Panc1 (cell line): ENCODE measurements around the gene ZNF281. TPM values are rescaled to one million over a fixed set of nuclear protein-coding genes. Genes with fewer than 3 reads are reported as not detected.

Experiments used
- ATAC-seq: fragments of 200-7000 bp; cut with Tn5 transposase; 2 replicates; pipeline ENCODE4 v1.9.1; 2020; ENCODE audit warnings: mild to moderate bottlenecking, moderate library complexity
- BruUV-seq: library from RNA; stranded (reverse); fragments of 400-500 nt; replicated peaks from 2 replicates; lab custom pipeline; 2021; lab: Mats Ljungman, UMichigan
- CTCF ChIA-PET: fragments of 300-600 bp; sonication (Branson Sonifier 250); formaldehyde crosslinking; loops from one replicate; lab custom pipeline; 2022; ENCODE audit warnings: antibody characterized with exemption; lab: Charles Lee
- POLR2A ChIA-PET: fragments of 300-600 bp; sonication (Branson Sonifier 250); formaldehyde crosslinking; loops from one replicate; lab custom pipeline; 2022; ENCODE audit warnings: antibody characterized with exemption; lab: Charles Lee
- DNase-seq: peaks from one replicate; pipeline ENCODE4 v3.0.0-alpha.2; 2010; ENCODE audit warnings: low read depth, low spot score
- H3K27ac ChIP-seq: 2 replicates; pipeline ENCODE4 v1.5.1; 2011; ENCODE audit warnings: mild to moderate bottlenecking, low read length, inconsistent platforms
- H3K27me3 ChIP-seq: fragments of 200-500 bp; sonication (Bioruptor generic); 2 replicates; pipeline ENCODE4 v1.6.0; 2014; ENCODE audit warnings: low read length, inconsistent platforms; ENCODE audit not compliant: control insufficient read depth, insufficient read depth
- H3K36me3 ChIP-seq: fragments of 200-500 bp; sonication (Bioruptor generic); 2 replicates; pipeline ENCODE4 v1.5.1; 2014; ENCODE audit warnings: inconsistent platforms, mild to moderate bottlenecking, low read length, moderate library complexity; ENCODE audit not compliant: control insufficient read depth, insufficient read depth
- H3K4me1 ChIP-seq: 2 replicates; pipeline ENCODE4 v1.5.1; 2011; ENCODE audit warnings: inconsistent platforms, mild to moderate bottlenecking, low read length, moderate library complexity; ENCODE audit not compliant: control insufficient read depth, insufficient read depth
- H3K4me3 ChIP-seq, 2 experiments: 2 replicates each; pipeline ENCODE4 v1.5.1; 2011 to 2012; ENCODE audit warnings: low read depth in 2 of 2, low read length in 2 of 2, mild to moderate bottlenecking in 2 of 2, inconsistent platforms in 1 of 2, moderate library complexity in 1 of 2
- H3K9me3 ChIP-seq: fragments of 200-500 bp; sonication (Bioruptor generic); 2 replicates; pipeline ENCODE4 v1.5.1; 2014; ENCODE audit warnings: low read depth, mild to moderate bottlenecking, inconsistent platforms, low read length, moderate library complexity; ENCODE audit not compliant: control insufficient read depth, insufficient read depth
- POLR2AphosphoS5 ChIP-seq: IDR thresholded peaks from 2 replicates; pipeline ENCODE4 v1.6.1; 2012; ENCODE audit warnings: mild to moderate bottlenecking, low read depth, low read length, moderate library complexity
- SIN3A ChIP-seq: IDR thresholded peaks from 2 replicates; pipeline ENCODE4 v1.6.1; 2012; ENCODE audit warnings: low read depth, mild to moderate bottlenecking, low read length, moderate library complexity, borderline replicate concordance; ENCODE audit not compliant: insufficient read depth
- TCF7L2 ChIP-seq: IDR thresholded peaks from 2 replicates; pipeline ENCODE4 v1.6.1; 2011; ENCODE audit warnings: mild to moderate bottlenecking, low read depth, low read length, inconsistent platforms
- in situ Hi-C: cut with HindIII; loops from 2 replicates; pipeline ENCODE4 v1.10.0; 2016; ENCODE audit warnings: low sequenced_read_pairs, low pct_unique_long_range_greater_than_20kb
- intact Hi-C: fragments of 100-400 bp; cut with micrococcal nuclease; formaldehyde crosslinking; loops from one replicate; pipeline ENCODE4 v1.10.0; 2022; ENCODE audit not compliant: unreplicated experiment
- total RNA-seq: library from RNA; stranded (reverse); gene quantifications from one replicate; pipeline ENCODE4 v1.2.1, GENCODE V29; 2021; ENCODE audit not compliant: unreplicated experiment
- TF ChIP-seq, protein P1 (sequence below), 2 experiments: IDR thresholded peaks; 2 replicates each; pipeline ENCODE4 v1.6.1; 2011 to 2012; ENCODE audit warnings: low read depth in 2 of 2, control low read depth in 1 of 2, low read length in 1 of 2, mild to moderate bottlenecking in 1 of 2, moderate library complexity in 1 of 2; ENCODE audit not compliant: insufficient read depth in 1 of 2
- TF ChIP-seq, protein P2 (sequence below): fragments of 450-650 bp; IDR thresholded peaks from 2 replicates; pipeline ENCODE4 v1.5.1; 2017; ENCODE audit warnings: mild to moderate bottlenecking

ZNF281 gene
- total RNA-seq, 1 experiment from 2014 or later = 34.2 TPM

DNA sequence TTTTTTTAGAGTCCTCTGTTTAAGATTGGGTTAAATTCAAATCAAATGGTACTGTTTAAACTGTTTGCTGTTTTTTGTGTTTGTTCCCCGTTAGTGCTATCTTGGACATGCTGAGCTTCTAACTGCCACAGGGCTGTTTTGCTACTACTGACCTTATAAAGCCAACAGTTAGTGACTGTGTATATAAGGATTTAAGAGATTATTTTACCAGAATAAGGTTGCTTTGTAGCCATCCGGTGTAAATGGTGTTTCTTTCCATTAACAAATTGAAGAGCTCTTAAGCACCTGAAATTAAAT, 37.0 kb downstream of the ZNF281 start:
- Histone ChIP-seq H3K27ac (peak overlapping the region; percentile 91), H3K9me3 (no peaks in the 10 kb centered on the region), H3K36me3 (no peaks in the 10 kb centered on the region), H3K27me3 (no peaks in the 10 kb centered on the region), H3K4me3 (no peak overlapping the region), H3K4me1 (peaks cover 51% of the 10 kb centered on the region)
- intact Hi-C loops (no loop called here), in situ Hi-C loops (no loop called here)
- ChIA-PET POLR2A (interaction anchor here (0.6 to 0.8 kb wide), 6 partner anchors 23 to 167 kb away, joined by 3 to 9 read pairs (median 4); no protein-coding TSS in a partner anchor), CTCF (no interaction called here)
- BruUV-seq = no TSS peak
- ATAC-seq (peak; percentile 74), DNase-seq (no peak)
- no peak; the same call in 1 of the 2 replicates for TF ChIP-seq TCF7L2
- TF ChIP-seq POLR2AphosphoS5 = no peak
- TF ChIP-seq, protein P1, sequence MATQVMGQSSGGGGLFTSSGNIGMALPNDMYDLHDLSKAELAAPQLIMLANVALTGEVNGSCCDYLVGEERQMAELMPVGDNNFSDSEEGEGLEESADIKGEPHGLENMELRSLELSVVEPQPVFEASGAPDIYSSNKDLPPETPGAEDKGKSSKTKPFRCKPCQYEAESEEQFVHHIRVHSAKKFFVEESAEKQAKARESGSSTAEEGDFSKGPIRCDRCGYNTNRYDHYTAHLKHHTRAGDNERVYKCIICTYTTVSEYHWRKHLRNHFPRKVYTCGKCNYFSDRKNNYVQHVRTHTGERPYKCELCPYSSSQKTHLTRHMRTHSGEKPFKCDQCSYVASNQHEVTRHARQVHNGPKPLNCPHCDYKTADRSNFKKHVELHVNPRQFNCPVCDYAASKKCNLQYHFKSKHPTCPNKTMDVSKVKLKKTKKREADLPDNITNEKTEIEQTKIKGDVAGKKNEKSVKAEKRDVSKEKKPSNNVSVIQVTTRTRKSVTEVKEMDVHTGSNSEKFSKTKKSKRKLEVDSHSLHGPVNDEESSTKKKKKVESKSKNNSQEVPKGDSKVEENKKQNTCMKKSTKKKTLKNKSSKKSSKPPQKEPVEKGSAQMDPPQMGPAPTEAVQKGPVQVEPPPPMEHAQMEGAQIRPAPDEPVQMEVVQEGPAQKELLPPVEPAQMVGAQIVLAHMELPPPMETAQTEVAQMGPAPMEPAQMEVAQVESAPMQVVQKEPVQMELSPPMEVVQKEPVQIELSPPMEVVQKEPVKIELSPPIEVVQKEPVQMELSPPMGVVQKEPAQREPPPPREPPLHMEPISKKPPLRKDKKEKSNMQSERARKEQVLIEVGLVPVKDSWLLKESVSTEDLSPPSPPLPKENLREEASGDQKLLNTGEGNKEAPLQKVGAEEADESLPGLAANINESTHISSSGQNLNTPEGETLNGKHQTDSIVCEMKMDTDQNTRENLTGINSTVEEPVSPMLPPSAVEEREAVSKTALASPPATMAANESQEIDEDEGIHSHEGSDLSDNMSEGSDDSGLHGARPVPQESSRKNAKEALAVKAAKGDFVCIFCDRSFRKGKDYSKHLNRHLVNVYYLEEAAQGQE (IDR thresholded peaks at IDR 0.05; ENCODE audit: insufficient read depth in 1 of 2, low read depth in 2 of 2, low read length in 1 of 2) = no peak
- TF ChIP-seq, protein P2, sequence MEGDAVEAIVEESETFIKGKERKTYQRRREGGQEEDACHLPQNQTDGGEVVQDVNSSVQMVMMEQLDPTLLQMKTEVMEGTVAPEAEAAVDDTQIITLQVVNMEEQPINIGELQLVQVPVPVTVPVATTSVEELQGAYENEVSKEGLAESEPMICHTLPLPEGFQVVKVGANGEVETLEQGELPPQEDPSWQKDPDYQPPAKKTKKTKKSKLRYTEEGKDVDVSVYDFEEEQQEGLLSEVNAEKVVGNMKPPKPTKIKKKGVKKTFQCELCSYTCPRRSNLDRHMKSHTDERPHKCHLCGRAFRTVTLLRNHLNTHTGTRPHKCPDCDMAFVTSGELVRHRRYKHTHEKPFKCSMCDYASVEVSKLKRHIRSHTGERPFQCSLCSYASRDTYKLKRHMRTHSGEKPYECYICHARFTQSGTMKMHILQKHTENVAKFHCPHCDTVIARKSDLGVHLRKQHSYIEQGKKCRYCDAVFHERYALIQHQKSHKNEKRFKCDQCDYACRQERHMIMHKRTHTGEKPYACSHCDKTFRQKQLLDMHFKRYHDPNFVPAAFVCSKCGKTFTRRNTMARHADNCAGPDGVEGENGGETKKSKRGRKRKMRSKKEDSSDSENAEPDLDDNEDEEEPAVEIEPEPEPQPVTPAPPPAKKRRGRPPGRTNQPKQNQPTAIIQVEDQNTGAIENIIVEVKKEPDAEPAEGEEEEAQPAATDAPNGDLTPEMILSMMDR = no peak
- no peak for TF ChIP-seq SIN3A

GRCh38 chr1:200372095-200372884, 37.5 kb downstream of the ZNF281 start:
- no peak overlapping the region for H3K4me3 ChIP-seq
- ATAC-seq (peak; percentile 93), DNase-seq (peak; percentile 82)
- in situ Hi-C loops = no loop called here
- H3K36me3 ChIP-seq = no peaks in the 10 kb centered on the region
- TF ChIP-seq, protein P1 (IDR thresholded peaks at IDR 0.05; ENCODE audit: insufficient read depth in 1 of 2, low read depth in 2 of 2, low read length in 1 of 2) = 0 out of 4 replicates have a peak, but pooled peaks of 1 of the 2 experiments have one; percentile 17
- TF ChIP-seq TCF7L2 (peak; percentile 47), POLR2AphosphoS5 (peak; percentile 58; the same call in 1 of the 2 replicates), SIN3A (no peak)
- TF ChIP-seq, protein P2 = no peak
- ChIA-PET CTCF (no interaction called here), POLR2A (interaction anchor here (0.7 to 0.8 kb wide), 3 partner anchors 22 to 104 kb away, joined by 3 to 9 read pairs (median 4); no protein-coding TSS in a partner anchor)
- H3K4me1 ChIP-seq = peaks cover 47% of the 10 kb centered on the region
- H3K9me3 ChIP-seq = no peaks in the 10 kb centered on the region
- no peaks in the 10 kb centered on the region for H3K27me3 ChIP-seq
- BruUV-seq = no TSS peak
- peak overlapping the region; percentile 91 for H3K27ac ChIP-seq
- intact Hi-C loops = no loop called here
